GM12864 (cell line): ENCODE data around the gene TLR10.

Experiments used
- DNase-seq: peaks from one replicate; pipeline ENCODE4 v3.0.0-alpha.2; 2011; ENCODE audit warnings: low read depth
- H3K4me3 ChIP-seq: 2 replicates; pipeline ENCODE4 v1.5.1; 2011; ENCODE audit warnings: mild to moderate bottlenecking, low read depth, low read length, control low read depth
- TF ChIP-seq, protein P1 (sequence below): IDR thresholded peaks from 2 replicates; pipeline ENCODE4 v1.5.1; 2011; ENCODE audit warnings: low read depth, mild to moderate bottlenecking, moderate library complexity, low read length, control low read depth, inconsistent platforms; ENCODE audit errors: missing control alignments

TLR10 gene

DNA sequence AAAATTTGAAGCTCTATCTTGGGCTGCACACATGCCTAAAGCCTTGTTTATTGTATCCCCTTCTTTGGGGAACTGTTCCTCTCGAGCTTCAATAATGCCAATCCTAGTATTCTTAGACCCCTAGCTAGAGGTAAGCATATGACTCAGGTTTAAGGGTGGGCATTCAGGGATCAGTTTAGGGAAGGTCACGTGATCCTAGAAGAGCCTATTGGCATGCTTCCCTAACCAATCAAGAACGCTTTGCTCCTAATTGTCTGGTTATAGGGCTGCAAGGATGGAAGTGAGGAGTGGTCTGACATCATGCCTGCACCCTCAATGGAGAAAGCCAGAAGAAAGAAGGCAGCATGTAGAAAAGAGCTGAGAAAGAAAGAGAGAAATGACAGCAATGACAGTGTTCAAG is 46.9 kb downstream of the TLR10 start:
- DNase-seq: no peak
- TF ChIP-seq, protein P1, sequence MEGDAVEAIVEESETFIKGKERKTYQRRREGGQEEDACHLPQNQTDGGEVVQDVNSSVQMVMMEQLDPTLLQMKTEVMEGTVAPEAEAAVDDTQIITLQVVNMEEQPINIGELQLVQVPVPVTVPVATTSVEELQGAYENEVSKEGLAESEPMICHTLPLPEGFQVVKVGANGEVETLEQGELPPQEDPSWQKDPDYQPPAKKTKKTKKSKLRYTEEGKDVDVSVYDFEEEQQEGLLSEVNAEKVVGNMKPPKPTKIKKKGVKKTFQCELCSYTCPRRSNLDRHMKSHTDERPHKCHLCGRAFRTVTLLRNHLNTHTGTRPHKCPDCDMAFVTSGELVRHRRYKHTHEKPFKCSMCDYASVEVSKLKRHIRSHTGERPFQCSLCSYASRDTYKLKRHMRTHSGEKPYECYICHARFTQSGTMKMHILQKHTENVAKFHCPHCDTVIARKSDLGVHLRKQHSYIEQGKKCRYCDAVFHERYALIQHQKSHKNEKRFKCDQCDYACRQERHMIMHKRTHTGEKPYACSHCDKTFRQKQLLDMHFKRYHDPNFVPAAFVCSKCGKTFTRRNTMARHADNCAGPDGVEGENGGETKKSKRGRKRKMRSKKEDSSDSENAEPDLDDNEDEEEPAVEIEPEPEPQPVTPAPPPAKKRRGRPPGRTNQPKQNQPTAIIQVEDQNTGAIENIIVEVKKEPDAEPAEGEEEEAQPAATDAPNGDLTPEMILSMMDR: no peak
- H3K4me3 ChIP-seq: no peak overlapping the region

DNA sequence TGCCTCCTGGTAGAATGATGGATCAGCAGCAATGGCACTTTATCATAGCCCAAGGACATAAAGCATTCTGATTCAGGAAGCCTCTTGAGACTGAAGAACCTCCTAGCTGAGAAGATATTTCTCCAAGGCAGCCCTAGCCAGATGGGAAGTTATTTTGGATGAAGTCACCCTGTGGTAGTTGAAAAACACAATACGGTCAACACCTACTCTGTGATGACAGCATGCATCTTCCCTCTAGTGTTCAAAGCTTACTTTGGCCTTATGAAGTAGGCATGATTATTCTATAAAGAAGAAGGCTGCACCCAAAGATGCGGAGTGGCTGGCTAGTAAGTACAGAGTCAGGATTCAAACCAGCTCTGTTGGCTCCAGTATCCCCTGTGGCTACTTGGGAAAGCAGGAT is 47.9 kb downstream of the TLR10 start:
- no peak overlapping the region for H3K4me3 ChIP-seq
- DNase-seq: no peak
- TF ChIP-seq, protein P1: no peak

DNA sequence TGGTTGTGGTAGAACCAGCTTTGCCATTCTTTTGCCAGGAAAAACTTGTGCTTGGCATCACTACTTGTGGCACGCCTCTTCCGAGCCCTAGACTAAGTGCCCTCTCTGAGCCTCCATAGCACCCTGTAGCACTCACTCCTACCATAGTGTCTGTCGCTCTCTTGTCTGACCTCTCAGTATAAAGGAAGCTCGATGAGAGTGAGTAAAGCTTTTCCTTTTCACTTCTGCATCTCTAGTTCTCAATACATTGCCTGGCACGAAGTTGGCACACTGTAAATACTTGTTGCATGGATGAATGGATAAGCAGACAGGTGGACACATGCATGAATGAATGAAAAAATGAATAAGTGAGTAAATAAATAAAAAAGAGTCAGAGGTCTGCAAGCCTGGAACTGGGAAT is 48.3 kb downstream of the TLR10 start:
- no peak overlapping the region for H3K4me3 ChIP-seq
- DNase-seq: no peak
- TF ChIP-seq, protein P1: no peak

DNA sequence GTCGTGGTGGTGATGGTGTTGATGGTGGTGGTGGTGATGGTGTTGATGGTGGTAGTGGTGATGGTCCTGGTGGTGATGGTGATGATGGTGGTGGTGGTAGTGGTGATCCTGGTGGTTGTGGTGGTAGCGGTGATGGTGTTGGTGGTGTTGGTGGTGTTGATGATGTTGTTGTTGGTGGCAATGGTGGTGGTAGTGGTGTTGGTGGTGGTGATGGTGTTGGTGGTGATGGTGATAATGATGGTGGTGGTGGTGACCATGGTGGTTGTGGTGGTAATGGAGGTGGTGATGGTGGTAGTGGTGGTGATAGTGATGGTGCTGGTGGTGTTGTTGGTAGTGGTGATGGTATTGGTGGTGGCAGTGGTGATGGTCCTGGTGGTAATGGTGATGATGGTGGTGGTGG is 49.1 kb downstream of the TLR10 start:
- H3K4me3 ChIP-seq: no peak overlapping the region
- no peak for DNase-seq
- TF ChIP-seq, protein P1: no peak

DNA sequence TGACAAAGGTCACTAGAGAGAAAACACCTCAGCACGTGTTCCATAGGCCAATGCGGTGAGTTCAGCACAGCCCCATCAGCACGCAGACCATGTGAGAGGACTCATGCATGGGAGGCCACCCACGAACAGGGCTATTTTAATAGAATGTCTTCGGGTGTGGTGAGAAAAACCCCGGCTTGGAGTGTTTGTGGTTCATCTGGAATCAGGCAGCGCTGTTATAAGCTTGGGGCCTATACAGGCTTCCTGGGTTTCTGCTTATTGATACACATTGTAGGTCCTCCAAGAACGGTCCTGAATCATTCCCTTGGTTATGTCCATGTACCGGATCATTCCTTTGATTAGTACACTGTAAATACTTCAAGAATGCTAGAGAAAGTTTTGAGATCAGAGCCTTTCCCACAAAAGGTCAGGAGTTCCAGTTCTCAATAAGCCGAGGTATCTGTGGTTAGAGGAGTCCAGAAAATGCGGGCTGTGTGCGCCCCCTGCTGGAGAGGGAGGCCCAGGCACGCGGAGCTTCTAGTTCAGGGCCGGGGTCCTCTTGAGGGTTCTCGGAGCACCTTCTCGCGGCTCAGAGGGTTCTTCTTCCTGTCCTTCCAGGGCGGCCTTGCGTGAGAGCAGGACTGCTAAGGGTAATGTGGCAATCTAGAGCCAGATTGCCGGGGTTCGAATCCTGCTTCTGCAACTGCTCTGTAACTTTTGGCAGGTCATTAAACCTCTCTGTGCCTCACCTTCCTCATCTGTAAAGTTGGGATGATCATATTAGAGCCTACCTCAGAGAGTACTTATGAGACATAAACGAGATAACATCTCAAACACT is 51.8 kb downstream of the TLR10 start:
- H3K4me3 ChIP-seq: no peak overlapping the region
- TF ChIP-seq, protein P1: peak; percentile 91
- DNase-seq: peak; percentile 80

DNA sequence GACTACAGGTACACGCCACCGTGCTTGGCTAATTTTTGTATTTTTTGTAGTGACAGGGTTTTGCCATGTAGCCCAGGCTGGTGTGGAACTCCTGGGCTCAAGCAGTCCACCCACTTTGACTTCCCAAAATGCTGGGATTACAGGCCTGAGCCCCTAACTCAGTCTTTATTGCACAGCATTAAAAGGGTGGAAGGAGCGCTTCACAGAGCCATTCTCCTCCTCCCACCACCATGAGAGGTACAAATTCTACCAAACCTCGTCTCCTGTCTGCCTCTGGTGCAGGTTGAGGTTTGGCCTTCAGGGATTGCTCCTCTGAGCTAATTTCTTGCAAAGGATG is 52.3 kb downstream of the TLR10 start:
- DNase-seq: no peak
- TF ChIP-seq, protein P1: no peak
- H3K4me3 ChIP-seq: no peak overlapping the region

DNA sequence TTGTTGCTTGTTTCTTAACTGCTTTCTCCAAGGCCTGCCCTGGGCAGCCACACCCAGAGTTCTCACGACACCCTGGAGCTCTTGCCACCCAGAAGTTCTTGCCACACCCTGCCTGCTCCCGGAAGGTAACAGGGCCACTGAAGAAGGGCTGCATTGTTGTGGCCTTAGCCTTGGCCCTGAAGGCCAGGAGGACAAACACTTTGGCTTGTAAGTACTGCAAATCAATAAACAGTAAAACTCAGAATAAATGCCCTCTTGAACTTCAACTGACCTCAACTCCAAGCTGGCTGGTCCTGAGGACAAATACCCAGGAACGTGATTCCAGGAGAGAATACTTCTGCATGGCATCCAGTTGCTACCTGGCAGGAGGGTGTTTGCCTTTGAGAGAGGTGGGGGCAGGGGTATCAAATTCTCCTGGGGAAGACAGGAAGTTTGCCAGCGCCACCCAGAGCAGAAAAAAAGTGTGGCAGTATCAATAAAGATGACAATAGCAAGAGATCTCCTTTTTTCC is 54.1 kb downstream of the TLR10 start:
- no peak for DNase-seq
- TF ChIP-seq, protein P1: no peak
- H3K4me3 ChIP-seq: no peak overlapping the region
